Body of pancreas (tissue), 4 donors: ENCODE data around the gene SNCAIP. TPM values are rescaled to one million over a fixed set of nuclear protein-coding genes. Genes with fewer than 3 reads are reported as not detected.

Experiments
- ATAC-seq: fragments of 150-250 bp; one replicate; pipeline ENCODE4 v1.9.1; 2016
- DNase-seq, 4 donors: peaks; one replicate each; pipeline ENCODE4 v3.0.0-alpha.2; 2019
- H3K27ac ChIP-seq, 4 donors: fragments of 200-600 bp; sonication (generic); 1 replicate in 3 of 4; 2 replicates in 1 of 4; pipeline versions ENCODE4 v1.5.1 to v1.6.1; 2016 to 2019; ENCODE audit warnings: mild to moderate bottlenecking in 1 of 4, mixed read lengths in 1 of 4, moderate library complexity in 1 of 4
- H3K27me3 ChIP-seq, 2 donors: fragments of 200-600 bp; sonication (generic); one replicate each; pipeline ENCODE4 v1.6.0; 2016; ENCODE audit warnings: mild to moderate bottlenecking in 1 of 2
- H3K36me3 ChIP-seq, 2 donors: fragments of 200-600 bp; sonication (generic); replicated peaks in 1 of 2; 2 replicates each; pipeline ENCODE4 v1.5.1; 2016; ENCODE audit warnings: low read depth in 2 of 2; ENCODE audit not compliant: insufficient read depth in 1 of 2
- H3K4me1 ChIP-seq: fragments of 200-600 bp; sonication (generic); one replicate; pipeline ENCODE4 v1.6.0; 2016
- H3K4me3 ChIP-seq, 2 donors: fragments of 200-600 bp; sonication (generic); 1 replicate in 1 of 2; 2 replicates in 1 of 2; pipeline ENCODE4 v1.5.1; 2016 to 2019
- H3K9me3 ChIP-seq, 3 donors: fragments of 200-600 bp; sonication (generic); 1 replicate in 2 of 3; 2 replicates in 1 of 3; pipeline ENCODE4 v1.5.1; 2016
- POLR2A ChIP-seq, 3 donors: fragments of 450-650 bp; IDR thresholded peaks; one replicate each; pipeline ENCODE4 v1.6.1; 2016; ENCODE audit warnings: antibody characterized with exemption in 3 of 3, mild to moderate bottlenecking in 2 of 3
- WGBS, 2 donors: methylation state at CpG; one replicate each; pipeline ENCODE4 v1.1.5; 2017; 5-methylcytosine and 5-hydroxymethylcytosine counted together
- intact Hi-C: fragments of 100-400 bp; cut with DNase I; formaldehyde crosslinking; loops from one replicate; pipeline ENCODE4 v1.15.1; 2023
- total RNA-seq, 2 donors: library from RNA; depleted of rRNA; stranded (reverse); fragments of >200 nt; gene quantifications; one replicate each; pipeline ENCODE4 v1.1.0, GENCODE V29; 2016
- TF ChIP-seq, protein P1 (sequence below), 7 experiments: fragments of 450-650 bp in 4 of 7; fragments of 200-600 bp in 3 of 7; sonication (generic) in 3 of 7; IDR thresholded peaks; one replicate each; pipeline ENCODE4 v1.5.1; 2016 to 2019; ENCODE audit warnings: antibody characterized with exemption in 7 of 7

Gene SNCAIP
- total RNA-seq, 2 donors from 2014 or later = 1.3 to 2.6 TPM

DNA sequence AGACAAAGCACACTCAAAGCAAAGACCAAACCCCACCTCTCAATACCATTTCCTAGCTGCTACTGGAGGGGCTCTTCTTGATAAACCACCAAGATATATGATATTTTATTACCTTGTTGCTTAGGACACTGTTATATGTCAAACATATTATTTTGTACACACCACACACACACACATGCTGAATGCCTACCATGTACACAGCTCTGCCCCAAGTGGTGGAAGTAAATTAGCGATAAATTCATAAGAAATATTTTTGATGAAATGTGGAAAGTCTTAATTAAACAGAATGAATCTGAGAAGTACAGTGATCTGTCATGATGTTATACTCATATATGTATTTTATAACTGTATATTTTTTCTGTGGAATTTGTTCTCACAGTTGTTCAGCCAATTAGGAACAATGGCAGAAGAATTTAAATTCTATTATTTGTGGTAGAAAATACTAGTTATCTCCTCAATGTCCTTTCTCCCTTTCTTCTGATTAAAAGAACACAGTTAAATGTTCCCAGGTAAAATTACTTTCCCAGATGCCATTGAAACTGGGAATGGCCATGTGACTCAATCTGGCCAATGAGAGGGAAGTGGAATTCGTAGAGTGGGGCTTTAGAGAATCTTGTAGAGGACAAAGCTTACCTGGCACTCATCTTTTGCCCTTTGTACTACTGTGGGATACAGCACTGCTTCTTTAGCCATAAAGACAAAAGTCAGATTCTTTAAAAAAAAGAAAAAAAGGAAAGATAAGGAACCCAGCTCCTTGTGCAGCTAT, 156.5 kb downstream of the SNCAIP start:
- Histone ChIP-seq H3K4me3 (no peak overlapping the region), H3K27me3 (no peaks in the 10 kb centered on the region), H3K9me3 (no peaks in the 10 kb centered on the region), H3K4me1 (no peaks in the 10 kb centered on the region), H3K36me3 (no peaks in the 10 kb centered on the region), H3K27ac (no peak overlapping the region)
- intact Hi-C loops = no loop called here
- TF ChIP-seq, protein P1, sequence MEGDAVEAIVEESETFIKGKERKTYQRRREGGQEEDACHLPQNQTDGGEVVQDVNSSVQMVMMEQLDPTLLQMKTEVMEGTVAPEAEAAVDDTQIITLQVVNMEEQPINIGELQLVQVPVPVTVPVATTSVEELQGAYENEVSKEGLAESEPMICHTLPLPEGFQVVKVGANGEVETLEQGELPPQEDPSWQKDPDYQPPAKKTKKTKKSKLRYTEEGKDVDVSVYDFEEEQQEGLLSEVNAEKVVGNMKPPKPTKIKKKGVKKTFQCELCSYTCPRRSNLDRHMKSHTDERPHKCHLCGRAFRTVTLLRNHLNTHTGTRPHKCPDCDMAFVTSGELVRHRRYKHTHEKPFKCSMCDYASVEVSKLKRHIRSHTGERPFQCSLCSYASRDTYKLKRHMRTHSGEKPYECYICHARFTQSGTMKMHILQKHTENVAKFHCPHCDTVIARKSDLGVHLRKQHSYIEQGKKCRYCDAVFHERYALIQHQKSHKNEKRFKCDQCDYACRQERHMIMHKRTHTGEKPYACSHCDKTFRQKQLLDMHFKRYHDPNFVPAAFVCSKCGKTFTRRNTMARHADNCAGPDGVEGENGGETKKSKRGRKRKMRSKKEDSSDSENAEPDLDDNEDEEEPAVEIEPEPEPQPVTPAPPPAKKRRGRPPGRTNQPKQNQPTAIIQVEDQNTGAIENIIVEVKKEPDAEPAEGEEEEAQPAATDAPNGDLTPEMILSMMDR (IDR thresholded peaks at IDR 0.05) = no peak
- no peak for TF ChIP-seq POLR2A (IDR thresholded peaks at IDR 0.05)
- 86 to 89% methylated on average over 2 of the region's 2 CpGs for WGBS, 2 donors
- DNase-seq (no peak), ATAC-seq (no peak)

DNA sequence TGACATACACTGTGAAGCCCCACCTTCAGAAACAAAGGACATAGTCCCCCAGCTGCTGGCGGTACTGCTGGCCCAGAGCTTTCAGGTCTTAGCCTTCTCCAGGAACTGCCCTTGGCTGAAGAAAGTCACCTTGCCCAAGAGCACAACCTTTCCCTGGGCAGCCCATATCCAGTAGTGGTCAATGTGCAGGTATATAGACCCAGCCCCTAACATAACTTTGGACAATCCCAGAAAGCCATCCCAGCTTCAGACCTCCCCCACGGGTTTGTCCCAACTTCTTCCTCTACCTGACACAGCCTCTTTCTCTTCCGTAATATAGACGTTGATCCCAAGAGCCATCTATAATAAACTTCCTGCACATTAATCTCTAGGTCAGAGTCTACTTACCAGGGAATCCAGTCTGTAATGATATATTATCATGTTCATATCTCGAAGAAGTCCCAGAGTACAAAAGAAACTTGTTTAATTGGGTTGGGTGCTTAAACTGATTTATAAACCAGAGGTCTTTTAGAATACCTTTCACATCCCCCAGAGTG, 157.4 kb downstream of the SNCAIP start:
- H3K9me3 ChIP-seq = no peaks in the 10 kb centered on the region
- ATAC-seq = no peak
- TF ChIP-seq POLR2A (IDR thresholded peaks at IDR 0.05) = no peak
- TF ChIP-seq, protein P1 (IDR thresholded peaks at IDR 0.05) = no peak
- H3K36me3 ChIP-seq = no peaks in the 10 kb centered on the region
- DNase-seq = no peak
- intact Hi-C loops = no loop called here
- H3K27ac ChIP-seq = no peak overlapping the region
- H3K4me3 ChIP-seq = no peak overlapping the region
- WGBS, 2 donors = 66 to 73% methylated on average over 5 of the region's 5 CpGs
- no peaks in the 10 kb centered on the region for H3K4me1 ChIP-seq
- H3K27me3 ChIP-seq = no peaks in the 10 kb centered on the region

DNA sequence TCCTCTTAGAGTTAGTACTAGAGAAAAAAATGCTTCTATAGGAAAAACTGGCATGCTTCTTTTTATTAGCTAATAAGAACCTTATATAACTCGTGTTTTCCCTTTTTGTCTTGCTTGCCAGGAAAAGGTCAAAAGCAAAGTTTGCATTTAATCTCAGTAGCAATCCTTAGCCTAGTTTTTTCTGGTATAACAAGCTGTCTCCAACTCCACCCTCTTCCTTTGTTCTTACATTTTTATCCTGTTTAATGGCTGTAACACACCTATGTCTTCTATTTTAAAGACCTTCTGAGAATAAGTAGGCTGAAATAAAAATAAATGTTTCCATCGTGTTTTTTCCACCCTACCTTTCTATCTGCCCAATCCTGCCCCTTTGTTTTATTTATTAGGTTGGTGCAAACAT, 158.3 kb downstream of the SNCAIP start:
- Histone ChIP-seq H3K27ac (no peak overlapping the region), H3K4me1 (no peaks in the 10 kb centered on the region), H3K9me3 (no peaks in the 10 kb centered on the region), H3K27me3 (no peaks in the 10 kb centered on the region), H3K4me3 (no peak overlapping the region), H3K36me3 (no peaks in the 10 kb centered on the region)
- ATAC-seq = no peak
- DNase-seq = no peak
- WGBS, 2 donors = 48 to 53% methylated on average over 2 of the region's 2 CpGs
- intact Hi-C loops = no loop called here
- no peak for TF ChIP-seq POLR2A (IDR thresholded peaks at IDR 0.05)
- TF ChIP-seq, protein P1 (IDR thresholded peaks at IDR 0.05) = no peak

DNA sequence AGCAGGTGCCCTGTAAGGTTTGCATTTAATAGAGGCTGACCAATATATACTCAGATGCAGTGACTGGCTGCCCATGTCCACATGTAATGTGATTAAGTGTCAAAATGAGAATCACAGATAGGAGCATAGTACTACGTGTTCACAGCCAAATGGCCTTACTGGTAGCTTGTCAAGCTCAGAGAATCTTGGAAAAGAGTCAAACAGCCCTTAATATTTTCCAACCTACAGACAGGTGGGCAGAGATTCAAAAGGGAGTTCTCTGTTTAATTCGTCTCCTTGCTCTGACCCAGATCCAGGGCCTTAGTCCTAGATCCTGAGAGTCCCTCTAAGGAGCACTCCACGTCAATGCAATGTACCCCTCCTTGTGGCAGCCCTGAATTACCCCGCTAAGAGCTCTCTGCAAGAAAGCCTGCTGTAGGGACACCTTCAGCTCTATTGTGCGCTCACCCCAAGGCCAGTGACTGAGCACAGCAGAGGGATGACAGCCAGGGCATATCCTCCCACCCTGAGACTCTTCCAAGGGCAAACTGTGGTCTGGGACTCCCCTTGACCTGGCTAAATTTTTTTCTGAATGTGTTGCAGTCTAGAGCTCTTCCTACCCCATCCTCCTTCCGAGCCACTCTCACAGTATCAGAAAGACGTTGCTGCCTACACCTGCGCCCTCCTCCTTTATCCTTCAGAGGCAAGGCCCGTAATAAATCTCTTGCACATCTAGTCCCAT, 159.2 kb downstream of the SNCAIP start:
- ATAC-seq (no peak), DNase-seq (no peak)
- WGBS, 2 donors = 61 to 71% methylated on average over 9 of the region's 9 CpGs
- Histone ChIP-seq H3K27ac (no peak overlapping the region), H3K27me3 (no peaks in the 10 kb centered on the region), H3K4me3 (no peak overlapping the region), H3K9me3 (no peaks in the 10 kb centered on the region), H3K4me1 (no peaks in the 10 kb centered on the region), H3K36me3 (no peaks in the 10 kb centered on the region)
- TF ChIP-seq POLR2A (IDR thresholded peaks at IDR 0.05) = no peak
- TF ChIP-seq, protein P1 (IDR thresholded peaks at IDR 0.05) = no peak
- intact Hi-C loops = no loop called here
